A673 (cell line): ENCODE data around the gene TADA2A. TPM values are rescaled to one million over a fixed set of nuclear protein-coding genes. Genes with fewer than 3 reads are reported as not detected.

Experiments used
- BruUV-seq: library from RNA; stranded (reverse); fragments of 400-500 nt; replicated peaks from 2 replicates; lab custom pipeline; 2021; lab: Mats Ljungman, UMichigan
- CTCF ChIA-PET: fragments of 300-600 bp; sonication (Branson Sonifier 250); formaldehyde crosslinking; loops from one replicate; lab custom pipeline; 2022; ENCODE audit warnings: antibody characterized with exemption; lab: Charles Lee
- POLR2A ChIA-PET: fragments of 300-600 bp; sonication (Branson Sonifier 250); formaldehyde crosslinking; loops from one replicate; lab custom pipeline; 2022; ENCODE audit warnings: antibody characterized with exemption; ENCODE audit not compliant: low non-redundant PET; lab: Charles Lee
- DNase-seq: peaks from one replicate; pipeline ENCODE4 v3.0.0-alpha.2; 2015; ENCODE audit warnings: low spot score
- H3K27ac ChIP-seq: fragments of 200-600 bp; sonication (generic); 2 replicates; pipeline ENCODE4 v1.5.1; 2016; ENCODE audit warnings: mixed run types, low read depth, mild to moderate bottlenecking, mixed read lengths, antibody characterized with exemption, low read length; ENCODE audit not compliant: poor library complexity, severe bottlenecking
- H3K27me3 ChIP-seq: fragments of 200-600 bp; sonication (generic); replicated peaks from 2 replicates; pipeline ENCODE4 v1.6.1; 2017; ENCODE audit warnings: mixed run types, low read depth, mild to moderate bottlenecking, mixed read lengths, antibody characterized with exemption, low read length; ENCODE audit not compliant: insufficient read depth, poor library complexity
- H3K36me3 ChIP-seq: fragments of 200-600 bp; sonication (generic); 2 replicates; pipeline ENCODE4 v1.6.1; 2016; ENCODE audit warnings: mixed run types, mild to moderate bottlenecking, mixed read lengths, antibody characterized with exemption, low read length; ENCODE audit not compliant: insufficient read depth, poor library complexity, severe bottlenecking
- H3K4me1 ChIP-seq: fragments of 200-600 bp; sonication (generic); 2 replicates; pipeline ENCODE4 v1.6.1; 2017; ENCODE audit warnings: mixed run types, mild to moderate bottlenecking, mixed read lengths, antibody characterized with exemption, low read length; ENCODE audit not compliant: insufficient read depth, poor library complexity, severe bottlenecking
- H3K4me3 ChIP-seq: fragments of 200-600 bp; sonication (generic); 2 replicates; pipeline ENCODE4 v1.5.1; 2016; ENCODE audit warnings: low read depth, mixed run types, mild to moderate bottlenecking, mixed read lengths, low read length; ENCODE audit not compliant: poor library complexity, severe bottlenecking
- H3K9me3 ChIP-seq: fragments of 200-600 bp; sonication (generic); 2 replicates; pipeline ENCODE4 v1.6.1; 2016; ENCODE audit warnings: mixed run types, low read depth, mild to moderate bottlenecking, mixed read lengths, antibody characterized with exemption, low read length; ENCODE audit not compliant: poor library complexity, severe bottlenecking
- EZH2 ChIP-seq: fragments of 200-600 bp; sonication (generic); IDR thresholded peaks from 2 replicates; pipeline ENCODE4 v1.6.1; 2017; ENCODE audit warnings: borderline replicate concordance, low read depth, mild to moderate bottlenecking, mixed read lengths, antibody characterized with exemption, low read length; ENCODE audit not compliant: poor library complexity, severe bottlenecking
- intact Hi-C: fragments of 100-400 bp; cut with micrococcal nuclease; formaldehyde crosslinking; loops from one replicate; pipeline ENCODE4 v1.10.0; 2022; ENCODE audit not compliant: unreplicated experiment
- total RNA-seq: library from RNA; stranded (reverse); gene quantifications from 2 replicates; pipeline ENCODE4 v1.2.3, GENCODE V29; 2021
- TF ChIP-seq, protein P1 (sequence below): fragments of 300-800, 200-600 bp; sonication (generic); conservative IDR thresholded peaks from 2 replicates; pipeline ENCODE4 v1.5.1; 2017; ENCODE audit warnings: low read depth, mild to moderate bottlenecking, antibody characterized with exemption, low read length, moderate library complexity, mixed read lengths

Gene TADA2A
- total RNA-seq, 1 experiment from 2014 or later: 17.9 TPM

DNA sequence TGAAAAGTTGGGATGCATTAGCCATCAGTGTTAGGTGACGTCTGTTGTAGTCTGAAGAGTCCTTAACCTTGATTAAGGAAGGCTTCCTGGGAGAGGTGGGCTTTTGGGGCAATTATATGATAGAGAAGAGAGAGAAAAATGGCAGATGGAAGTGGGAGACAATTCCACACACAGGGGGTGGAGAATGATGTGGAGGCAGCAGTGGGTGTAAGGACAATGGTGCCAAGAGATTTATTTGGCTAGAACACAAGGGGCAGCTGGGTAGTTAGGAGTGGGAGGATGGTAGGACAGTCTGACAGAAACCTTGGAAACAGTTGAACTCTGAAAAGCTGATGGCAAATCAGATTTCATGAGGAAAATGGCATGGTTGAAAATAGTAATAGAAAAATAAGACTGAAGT, 72.3 kb downstream of the TADA2A start:
- no peak for DNase-seq
- peaks cover 13% of the 10 kb centered on the region for H3K36me3 ChIP-seq
- intact Hi-C loops: no loop called here
- no peak overlapping the region for H3K27ac ChIP-seq
- H3K4me1 ChIP-seq: peaks cover 19% of the 10 kb centered on the region
- H3K27me3 ChIP-seq: no peaks in the 10 kb centered on the region
- H3K9me3 ChIP-seq: no peaks in the 10 kb centered on the region
- no TSS peak for BruUV-seq
- ChIA-PET POLR2A (no interaction called here), CTCF (no interaction called here)
- no peak overlapping the region for H3K4me3 ChIP-seq
- no peak for TF ChIP-seq EZH2
- TF ChIP-seq, protein P1, sequence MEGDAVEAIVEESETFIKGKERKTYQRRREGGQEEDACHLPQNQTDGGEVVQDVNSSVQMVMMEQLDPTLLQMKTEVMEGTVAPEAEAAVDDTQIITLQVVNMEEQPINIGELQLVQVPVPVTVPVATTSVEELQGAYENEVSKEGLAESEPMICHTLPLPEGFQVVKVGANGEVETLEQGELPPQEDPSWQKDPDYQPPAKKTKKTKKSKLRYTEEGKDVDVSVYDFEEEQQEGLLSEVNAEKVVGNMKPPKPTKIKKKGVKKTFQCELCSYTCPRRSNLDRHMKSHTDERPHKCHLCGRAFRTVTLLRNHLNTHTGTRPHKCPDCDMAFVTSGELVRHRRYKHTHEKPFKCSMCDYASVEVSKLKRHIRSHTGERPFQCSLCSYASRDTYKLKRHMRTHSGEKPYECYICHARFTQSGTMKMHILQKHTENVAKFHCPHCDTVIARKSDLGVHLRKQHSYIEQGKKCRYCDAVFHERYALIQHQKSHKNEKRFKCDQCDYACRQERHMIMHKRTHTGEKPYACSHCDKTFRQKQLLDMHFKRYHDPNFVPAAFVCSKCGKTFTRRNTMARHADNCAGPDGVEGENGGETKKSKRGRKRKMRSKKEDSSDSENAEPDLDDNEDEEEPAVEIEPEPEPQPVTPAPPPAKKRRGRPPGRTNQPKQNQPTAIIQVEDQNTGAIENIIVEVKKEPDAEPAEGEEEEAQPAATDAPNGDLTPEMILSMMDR: no peak

DNA sequence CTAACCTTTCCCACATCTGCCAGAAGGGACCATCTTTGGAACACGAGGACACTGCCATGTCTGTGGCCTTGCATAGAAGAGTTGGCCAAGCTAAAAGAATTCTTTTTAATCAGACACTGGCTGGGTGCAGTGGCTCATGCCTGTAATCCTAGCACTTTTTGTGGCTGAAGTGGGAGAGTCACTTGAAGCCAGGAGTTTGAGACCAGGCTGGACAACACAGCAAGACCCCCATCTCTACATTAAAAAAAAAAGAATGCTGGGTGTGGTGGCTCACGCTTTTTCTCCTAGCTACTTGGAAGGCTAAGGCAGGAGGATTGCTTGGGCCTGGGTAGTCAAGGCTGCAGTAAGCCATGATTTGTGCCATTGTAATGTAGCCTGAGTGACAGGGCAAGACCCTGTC, 73.7 kb downstream of the TADA2A start:
- POLR2A ChIA-PET: no interaction called here
- Histone ChIP-seq H3K4me1 (peaks cover 19% of the 10 kb centered on the region), H3K36me3 (peaks cover 7% of the 10 kb centered on the region), H3K27me3 (no peaks in the 10 kb centered on the region), H3K27ac (no peak overlapping the region), H3K9me3 (no peaks in the 10 kb centered on the region), H3K4me3 (no peak overlapping the region)
- intact Hi-C loops: no loop called here
- TF ChIP-seq, protein P1: no peak
- DNase-seq: no peak
- no TSS peak for BruUV-seq
- CTCF ChIA-PET: no interaction called here

DNA sequence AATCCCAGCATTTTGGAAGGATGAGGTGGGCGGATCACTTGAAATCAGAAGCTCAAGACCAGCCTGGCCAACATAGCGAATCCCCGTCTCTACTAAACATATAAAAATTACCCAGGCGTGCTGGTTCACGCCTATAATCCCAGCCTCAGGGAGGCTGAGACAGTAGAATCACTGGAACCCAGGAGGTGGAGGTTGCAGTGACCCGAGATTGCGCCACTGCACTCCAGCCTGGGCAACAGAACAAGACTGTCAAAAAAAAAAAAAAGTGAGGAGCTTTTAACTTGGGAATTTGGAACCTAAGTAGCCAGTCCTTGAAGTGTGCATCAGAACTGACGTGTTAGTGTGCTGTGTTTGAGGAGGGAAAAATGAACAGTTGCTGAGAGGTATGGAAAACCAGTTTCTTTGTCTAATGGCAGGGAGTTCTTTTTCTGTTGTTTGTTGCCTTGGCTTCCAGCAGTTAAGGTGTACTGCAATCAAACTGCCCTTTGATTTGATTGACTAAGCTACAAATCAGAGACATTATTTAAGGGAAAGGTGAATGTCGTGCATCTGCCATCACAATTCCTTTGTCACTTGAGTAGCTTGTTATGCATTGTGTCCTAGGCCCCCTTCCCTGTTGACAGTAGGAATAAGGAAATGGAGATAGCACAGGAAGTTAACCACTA, 74.4 kb downstream of the TADA2A start:
- intact Hi-C loops: no loop called here
- no peak overlapping the region for H3K27ac ChIP-seq
- no peak overlapping the region for H3K4me3 ChIP-seq
- no peaks in the 10 kb centered on the region for H3K27me3 ChIP-seq
- BruUV-seq: no TSS peak
- H3K9me3 ChIP-seq: no peaks in the 10 kb centered on the region
- POLR2A ChIA-PET: no interaction called here
- H3K36me3 ChIP-seq: peaks cover 7% of the 10 kb centered on the region
- TF ChIP-seq EZH2: no peak
- TF ChIP-seq, protein P1: no peak
- H3K4me1 ChIP-seq: peaks cover 19% of the 10 kb centered on the region
- DNase-seq: no peak
- CTCF ChIA-PET: no interaction called here
